Right lobe of liver (tissue), 6 donors: ENCODE data around the gene OGFOD2. TPM values are rescaled to one million over a fixed set of nuclear protein-coding genes. Genes with fewer than 3 reads are reported as not detected.

Source experiments
- ATAC-seq, 4 donors: fragments of 200-7000 bp; cut with Tn5 transposase; one replicate each; pipeline ENCODE4 v1.9.1; 2020; ENCODE audit warnings: mild to moderate bottlenecking in 4 of 4, moderate library complexity in 4 of 4
- DNase-seq, 3 donors: peaks; one replicate each; pipeline ENCODE4 v3.0.0-alpha.2; 2020
- H3K27ac ChIP-seq, 3 donors: fragments of 200-600 bp; one replicate each; pipeline ENCODE4 v1.8.0; 2022
- H3K27me3 ChIP-seq, 2 donors: fragments of 200-600 bp; one replicate each; pipeline ENCODE4 v1.8.0; 2022
- H3K36me3 ChIP-seq, 4 donors: fragments of 200-600 bp; sonication (generic) in 1 of 4; one replicate each; pipeline versions ENCODE4 v1.5.1 to v1.8.0; 2017 to 2022; ENCODE audit warnings: control low read depth in 1 of 4
- H3K4me1 ChIP-seq, 4 donors: fragments of 200-600 bp; sonication (generic) in 1 of 4; one replicate each; pipeline versions ENCODE4 v1.5.1 to v1.8.0; 2017 to 2022; ENCODE audit warnings: control low read depth in 1 of 4
- H3K4me3 ChIP-seq, 3 donors: fragments of 200-600 bp; one replicate each; pipeline ENCODE4 v1.8.0; 2022
- H3K9me3 ChIP-seq, 4 donors: fragments of 200-600 bp; sonication (generic) in 1 of 4; one replicate each; pipeline versions ENCODE4 v1.5.1 to v1.8.0; 2017 to 2022; ENCODE audit warnings: control low read depth in 1 of 4
- CTCF ChIP-seq, 4 donors: fragments of 200-600 bp in 3 of 4; fragments of 450-650 bp in 1 of 4; IDR thresholded peaks; one replicate each; pipeline versions ENCODE4 v1.5.1 to v1.8.0; 2016 to 2022; ENCODE audit warnings: antibody characterized with exemption in 4 of 4, mild to moderate bottlenecking in 2 of 4
- POLR2A ChIP-seq: fragments of 450-650 bp; IDR thresholded peaks from one replicate; pipeline ENCODE4 v1.6.1; 2017; ENCODE audit warnings: antibody characterized with exemption, mild to moderate bottlenecking
- WGBS: methylation state at CpG from one replicate; pipeline ENCODE4 v1.1.6; 2018; ENCODE audit warnings: low coverage, low lambda C conversion rate; ENCODE audit not compliant: insufficient coverage; ENCODE audit errors: missing lambda C conversion rate; 5-methylcytosine and 5-hydroxymethylcytosine counted together
- intact Hi-C, 2 donors: fragments of 100-400 bp; cut with DNase I; formaldehyde crosslinking; loops; one replicate each; pipeline versions ENCODE4 v1.11.2 to v1.14.1; 2022
- total RNA-seq, 6 experiments: library from RNA; depleted of rRNA in 2 of 6; stranded (reverse); fragments of >200 nt in 2 of 6; fragmentation: NEBNext Ultra II Directional in 3 of 6; extraction: Animal tissue kit (Norgen Biotek cat#: 25700) in 3 of 6; gene quantifications; one replicate each; pipeline versions ENCODE4 v1.1.0 to v1.2.4, GENCODE V29; 2016 to 2023
- donor health status: DM: no; HTN: yes; CAD: no.
- donor health status: DM: no; HTN: no; CAD: no.
- donor health status: DM: no; HTN: no; CAD: no.
- donor health status: DM: no; HTN: yes; CAD: no.
- donor health status: DM: no; HTN: yes; CAD: no.

OGFOD2 gene
- total RNA-seq, 6 experiments from 2014 or later = 9.9 to 18.8 (median 14.1) TPM

GRCh38 chr12:122965321-122965751, 9.7 kb upstream of the OGFOD2 start:
- Histone ChIP-seq H3K36me3 (no peaks in the 10 kb centered on the region), H3K9me3 (no peaks in the 10 kb centered on the region), H3K27ac (no peak overlapping the region), H3K27me3 (no peaks in the 10 kb centered on the region), H3K4me3 (no peak overlapping the region), H3K4me1 (peaks cover 0 to 7% (median 0%) of the 10 kb centered on the region in 4 donors)
- DNase-seq (no peak), ATAC-seq (no peak)
- intact Hi-C loops = no loop called here
- 50% methylated on average over 6 of the region's 12 CpGs for WGBS
- TF ChIP-seq CTCF (IDR thresholded peaks at IDR 0.05) (no peak), POLR2A (no peak)

- H3K36me3 ChIP-seq = no peaks in the 10 kb centered on the region
- H3K9me3 ChIP-seq = no peaks in the 10 kb centered on the region
- ATAC-seq = peak; percentile 94 to 99 (median 98)
- peak within 1 kb of the TSS; percentile 46 to 52 (median 46) for H3K4me3 ChIP-seq
- peaks cover 0 to 7% (median 0%) of the 10 kb centered on the region in 4 donors for H3K4me1 ChIP-seq
- DNase-seq = peak; percentile 95
- intact Hi-C loops = no loop called here
- no peak within 1 kb of the TSS for H3K27ac ChIP-seq
- TF ChIP-seq CTCF (IDR thresholded peaks at IDR 0.05) (no peak), POLR2A (no peak)
- WGBS = 37% methylated on average over 2 of the region's 55 CpGs
- no peaks in the 10 kb centered on the region for H3K27me3 ChIP-seq
These were observed 8.9 kb upstream of the OGFOD2 start, which contains the start of gene ABCB9 for GRCh38 chr12:122965851-122966742. Gene ABCB9, minus strand, starts transcription at chr12:122966463. Its CDS starts 6,228 bp downstream, at chr12:122960235.

GRCh38 chr12:122966743-122967550, 8.1 kb upstream of the OGFOD2 start:
- no peak overlapping the region for H3K27ac ChIP-seq
- H3K27me3 ChIP-seq = no peaks in the 10 kb centered on the region
- no peak for DNase-seq
- intact Hi-C loops = no loop called here
- H3K4me3 ChIP-seq = peak overlapping the region in 1 of 3 donors; percentile 52
- TF ChIP-seq POLR2A = no peak
- TF ChIP-seq CTCF (IDR thresholded peaks at IDR 0.05) = no peak
- H3K36me3 ChIP-seq = no peaks in the 10 kb centered on the region
- H3K4me1 ChIP-seq = peaks cover 0 to 7% (median 0%) of the 10 kb centered on the region in 4 donors
- no peaks in the 10 kb centered on the region for H3K9me3 ChIP-seq
- WGBS = 71% methylated on average over 11 of the region's 15 CpGs
- ATAC-seq = no peak

- no peaks in the 10 kb centered on the region for H3K27me3 ChIP-seq
- H3K4me3 ChIP-seq = no peak overlapping the region
- 89% methylated on average over 2 of the region's 2 CpGs for whole genome bisulfite sequencing
- ATAC-seq = no peak
- intact Hi-C loops = no loop called here
- peaks cover 0 to 7% (median 0%) of the 10 kb centered on the region in 4 donors for H3K4me1 ChIP-seq
- TF ChIP-seq CTCF (IDR thresholded peaks at IDR 0.05) = no peak
- TF ChIP-seq POLR2A = no peak
- H3K36me3 ChIP-seq = no peaks in the 10 kb centered on the region
- H3K27ac ChIP-seq = no peak overlapping the region
- H3K9me3 ChIP-seq = no peaks in the 10 kb centered on the region
- DNase-seq = no peak
These were observed 6.9 kb upstream of the OGFOD2 start for GRCh38 chr12:122968104-122968503.
